Neural cell (in vitro differentiated cells): ENCODE measurements around the gene ERBB2. TPM values are rescaled to one million over a fixed set of nuclear protein-coding genes. Genes with fewer than 3 reads are reported as not detected.

ENCODE experiments used
- H2AFZ ChIP-seq: fragments of 200-600, 300-800 bp; sonication (generic), shearing (Covaris generic); 2 replicates; pipeline ENCODE4 v1.6.0; 2014; ENCODE audit warnings: low read depth, mild to moderate bottlenecking, antibody characterized with exemption, low read length, moderate library complexity
- H3F3A ChIP-seq: fragments of 200-600 bp; shearing (Covaris generic); 2 replicates; pipeline ENCODE4 v1.6.1; 2016; ENCODE audit warnings: mild to moderate bottlenecking, moderate library complexity, mixed read lengths, antibody characterized with exemption, low read length; ENCODE audit not compliant: insufficient read depth, poor library complexity, severe bottlenecking
- H3K27ac ChIP-seq: fragments of 200-600, 300-800 bp; sonication (generic), shearing (Covaris generic); 2 replicates; pipeline ENCODE4 v1.5.1; 2014; ENCODE audit warnings: mild to moderate bottlenecking, low read length, moderate library complexity
- H3K27me3 ChIP-seq: fragments of 300-800, 200-600 bp; sonication (generic), shearing (Covaris generic); 2 replicates; pipeline ENCODE4 v1.6.0; 2014; ENCODE audit warnings: mild to moderate bottlenecking, low read depth, low read length, moderate library complexity; ENCODE audit not compliant: insufficient read depth
- H3K36me3 ChIP-seq: fragments of 300-800, 200-600 bp; sonication (generic), shearing (Covaris generic); 2 replicates; pipeline ENCODE4 v1.5.1; 2014; ENCODE audit warnings: mild to moderate bottlenecking, antibody characterized with exemption, low read length, moderate library complexity; ENCODE audit not compliant: insufficient read depth
- H3K4me2 ChIP-seq: fragments of 300-800, 200-600 bp; sonication (generic), shearing (Covaris generic); 2 replicates; pipeline ENCODE4 v1.6.0; 2014; ENCODE audit warnings: mild to moderate bottlenecking, low read length
- H3K4me3 ChIP-seq: fragments of 300-800, 200-600 bp; sonication (generic), shearing (Covaris generic); 2 replicates; pipeline ENCODE4 v1.5.1; 2014; ENCODE audit warnings: mild to moderate bottlenecking, low read length, moderate library complexity
- H3K79me2 ChIP-seq: fragments of 200-600 bp; shearing (Covaris generic); replicated peaks from 2 replicates; pipeline ENCODE4 v1.6.0; 2014; ENCODE audit warnings: mild to moderate bottlenecking, low read length, moderate library complexity; ENCODE audit not compliant: insufficient read depth
- H3K9ac ChIP-seq: fragments of 300-800, 200-600 bp; sonication (generic), shearing (Covaris generic); 2 replicates; pipeline ENCODE4 v1.6.1; 2016; ENCODE audit warnings: mild to moderate bottlenecking, low read length, mixed read lengths
- H3K9me2 ChIP-seq: fragments of 200-600 bp; shearing (Covaris generic); 2 replicates; pipeline ENCODE4 v1.6.1; 2016; ENCODE audit warnings: mild to moderate bottlenecking, low read length, mixed read lengths; ENCODE audit not compliant: insufficient read depth
- H3K9me3 ChIP-seq: fragments of 200-600, 300-800 bp; sonication (generic), shearing (Covaris generic); 2 replicates; pipeline ENCODE4 v1.6.1; 2016; ENCODE audit warnings: mild to moderate bottlenecking, mixed run types, low read length, moderate library complexity, mixed read lengths
- H4K20me1 ChIP-seq: fragments of 200-600 bp; shearing (Covaris generic); 2 replicates; pipeline ENCODE4 v1.6.1; 2016; ENCODE audit warnings: mild to moderate bottlenecking, mixed run types; ENCODE audit not compliant: insufficient read depth
- EP300 ChIP-seq: fragments of 450-650 bp; conservative IDR thresholded peaks from 2 replicates; pipeline ENCODE4 v1.6.1; 2014; ENCODE audit warnings: antibody characterized with exemption, mild to moderate bottlenecking, moderate library complexity; ENCODE audit not compliant: poor library complexity, severe bottlenecking
- EZH2 ChIP-seq: fragments of 200-600, 300-800 bp; shearing (Covaris generic), sonication (generic); IDR thresholded peaks from 2 replicates; pipeline ENCODE4 v1.6.1; 2014; ENCODE audit warnings: antibody characterized with exemption, low read length, borderline replicate concordance, mild to moderate bottlenecking; ENCODE audit not compliant: insufficient read depth, poor library complexity, severe bottlenecking
- MXI1 ChIP-seq: fragments of 450-650 bp; conservative IDR thresholded peaks from 2 replicates; pipeline ENCODE4 v1.6.1; 2014; ENCODE audit warnings: antibody characterized with exemption, mild to moderate bottlenecking; ENCODE audit not compliant: poor library complexity, severe bottlenecking
- POLR2AphosphoS5 ChIP-seq: IDR thresholded peaks from 2 replicates; pipeline ENCODE4 v1.6.1; 2012
- RAD21 ChIP-seq: fragments of 450-650 bp; conservative IDR thresholded peaks from 2 replicates; pipeline ENCODE4 v1.6.1; 2014; ENCODE audit warnings: antibody characterized with exemption, mild to moderate bottlenecking, moderate library complexity
- SMC3 ChIP-seq: fragments of 450-650 bp; conservative IDR thresholded peaks from 2 replicates; pipeline ENCODE4 v1.6.1; 2014; ENCODE audit warnings: antibody characterized with exemption, mild to moderate bottlenecking, moderate library complexity; ENCODE audit not compliant: poor library complexity
- TAF1 ChIP-seq: IDR thresholded peaks from 2 replicates; pipeline ENCODE4 v1.6.1; 2012; ENCODE audit warnings: low read depth
- polyA plus RNA-seq: library from polyadenylated mRNA; depleted of rRNA; stranded (reverse); fragments of >200 nt; gene quantifications from 2 replicates; pipeline ENCODE4 v1.2.3, GENCODE V29; 2014
- TF ChIP-seq, protein P1 (sequence below): fragments of 450-650 bp; IDR thresholded peaks from 2 replicates; pipeline ENCODE4 v1.5.1; 2014; ENCODE audit warnings: antibody characterized with exemption, mild to moderate bottlenecking, moderate library complexity; ENCODE audit not compliant: poor library complexity, severe bottlenecking
- TF ChIP-seq, protein P2 (sequence below): IDR thresholded peaks from 2 replicates; pipeline ENCODE4 v1.6.1; 2012; ENCODE audit warnings: borderline replicate concordance

Gene ERBB2
- polyA plus RNA-seq, 1 donor from 2014 or later = 16.0 TPM

DNA sequence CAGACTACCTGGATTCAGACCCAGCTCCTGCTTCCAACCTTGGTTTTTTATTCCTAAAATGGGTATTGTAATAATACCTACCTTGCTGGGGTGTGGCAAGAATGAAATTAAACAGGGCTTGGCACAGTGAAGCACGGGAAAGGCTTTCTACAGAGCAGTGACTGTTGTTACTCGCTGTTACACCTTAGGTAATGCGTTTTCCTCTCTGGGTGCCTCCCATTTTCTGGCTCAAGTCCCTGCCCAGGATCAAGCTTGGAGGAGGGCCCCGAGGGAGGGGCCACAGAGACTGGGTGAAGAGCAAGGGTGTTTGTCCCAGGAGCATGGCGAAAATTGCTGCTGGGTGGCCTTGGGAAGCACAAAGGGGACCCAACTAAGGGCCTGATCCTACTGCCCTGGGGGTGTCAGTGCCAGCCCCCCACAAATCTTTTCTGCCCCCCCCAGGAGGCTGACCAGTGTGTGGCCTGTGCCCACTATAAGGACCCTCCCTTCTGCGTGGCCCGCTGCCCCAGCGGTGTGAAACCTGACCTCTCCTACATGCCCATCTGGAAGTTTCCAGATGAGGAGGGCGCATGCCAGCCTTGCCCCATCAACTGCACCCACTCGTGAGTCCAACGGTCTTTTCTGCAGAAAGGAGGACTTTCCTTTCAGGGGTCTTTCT is 17.1 kb downstream of the ERBB2 start:
- no peaks in the 10 kb centered on the region for H3K36me3 ChIP-seq
- H3K27me3 ChIP-seq = no peaks in the 10 kb centered on the region
- no peak overlapping the region for H3K4me3 ChIP-seq
- no peaks in the 10 kb centered on the region for H4K20me1 ChIP-seq
- TF ChIP-seq RAD21 (no peak), SMC3 (no peak)
- H2AFZ ChIP-seq = no peak overlapping the region
- no peaks in the 10 kb centered on the region for H3F3A ChIP-seq
- no peaks in the 10 kb centered on the region for H3K9me2 ChIP-seq
- H3K79me2 ChIP-seq = no peaks in the 10 kb centered on the region
- H3K4me2 ChIP-seq = no peak overlapping the region
- no peak overlapping the region for H3K27ac ChIP-seq
- no peak overlapping the region for H3K9ac ChIP-seq
- no peaks in the 10 kb centered on the region for H3K9me3 ChIP-seq

DNA sequence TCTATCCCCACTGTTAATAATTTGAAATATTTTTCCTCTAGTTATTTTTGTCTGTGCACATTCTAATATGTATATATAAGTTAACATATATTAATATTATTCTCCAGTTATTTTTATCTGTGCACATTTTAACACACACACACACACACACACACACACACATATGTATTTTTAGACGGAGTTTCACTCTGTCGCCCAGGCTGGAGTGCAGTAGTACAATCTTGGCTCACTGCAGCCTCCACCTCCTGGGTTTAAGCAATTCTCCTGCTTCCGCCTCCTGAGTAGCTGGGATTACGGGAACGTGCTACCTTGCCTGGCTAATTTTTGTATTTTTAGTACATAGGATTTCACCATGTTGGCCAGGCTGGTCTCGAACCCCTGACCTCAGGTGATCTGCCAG is 17.8 kb downstream of the ERBB2 start:
- Histone ChIP-seq H3K79me2 (no peaks in the 10 kb centered on the region), H3K9me3 (no peaks in the 10 kb centered on the region), H3K36me3 (no peaks in the 10 kb centered on the region), H3K27me3 (no peaks in the 10 kb centered on the region), H3K9me2 (no peaks in the 10 kb centered on the region), H4K20me1 (no peaks in the 10 kb centered on the region), H2AFZ (no peak overlapping the region), H3K9ac (no peak overlapping the region), H3K27ac (no peak overlapping the region), H3K4me3 (no peak overlapping the region), H3K4me2 (no peak overlapping the region), H3F3A (no peaks in the 10 kb centered on the region)
- TF ChIP-seq TAF1 = no peak
- no peak for TF ChIP-seq RAD21
- no peak for TF ChIP-seq SMC3
- TF ChIP-seq POLR2AphosphoS5 = no peak
- no peak for TF ChIP-seq MXI1
- TF ChIP-seq, protein P1, sequence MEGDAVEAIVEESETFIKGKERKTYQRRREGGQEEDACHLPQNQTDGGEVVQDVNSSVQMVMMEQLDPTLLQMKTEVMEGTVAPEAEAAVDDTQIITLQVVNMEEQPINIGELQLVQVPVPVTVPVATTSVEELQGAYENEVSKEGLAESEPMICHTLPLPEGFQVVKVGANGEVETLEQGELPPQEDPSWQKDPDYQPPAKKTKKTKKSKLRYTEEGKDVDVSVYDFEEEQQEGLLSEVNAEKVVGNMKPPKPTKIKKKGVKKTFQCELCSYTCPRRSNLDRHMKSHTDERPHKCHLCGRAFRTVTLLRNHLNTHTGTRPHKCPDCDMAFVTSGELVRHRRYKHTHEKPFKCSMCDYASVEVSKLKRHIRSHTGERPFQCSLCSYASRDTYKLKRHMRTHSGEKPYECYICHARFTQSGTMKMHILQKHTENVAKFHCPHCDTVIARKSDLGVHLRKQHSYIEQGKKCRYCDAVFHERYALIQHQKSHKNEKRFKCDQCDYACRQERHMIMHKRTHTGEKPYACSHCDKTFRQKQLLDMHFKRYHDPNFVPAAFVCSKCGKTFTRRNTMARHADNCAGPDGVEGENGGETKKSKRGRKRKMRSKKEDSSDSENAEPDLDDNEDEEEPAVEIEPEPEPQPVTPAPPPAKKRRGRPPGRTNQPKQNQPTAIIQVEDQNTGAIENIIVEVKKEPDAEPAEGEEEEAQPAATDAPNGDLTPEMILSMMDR = no peak
- TF ChIP-seq EP300 = no peak
- no peak for TF ChIP-seq EZH2

DNA sequence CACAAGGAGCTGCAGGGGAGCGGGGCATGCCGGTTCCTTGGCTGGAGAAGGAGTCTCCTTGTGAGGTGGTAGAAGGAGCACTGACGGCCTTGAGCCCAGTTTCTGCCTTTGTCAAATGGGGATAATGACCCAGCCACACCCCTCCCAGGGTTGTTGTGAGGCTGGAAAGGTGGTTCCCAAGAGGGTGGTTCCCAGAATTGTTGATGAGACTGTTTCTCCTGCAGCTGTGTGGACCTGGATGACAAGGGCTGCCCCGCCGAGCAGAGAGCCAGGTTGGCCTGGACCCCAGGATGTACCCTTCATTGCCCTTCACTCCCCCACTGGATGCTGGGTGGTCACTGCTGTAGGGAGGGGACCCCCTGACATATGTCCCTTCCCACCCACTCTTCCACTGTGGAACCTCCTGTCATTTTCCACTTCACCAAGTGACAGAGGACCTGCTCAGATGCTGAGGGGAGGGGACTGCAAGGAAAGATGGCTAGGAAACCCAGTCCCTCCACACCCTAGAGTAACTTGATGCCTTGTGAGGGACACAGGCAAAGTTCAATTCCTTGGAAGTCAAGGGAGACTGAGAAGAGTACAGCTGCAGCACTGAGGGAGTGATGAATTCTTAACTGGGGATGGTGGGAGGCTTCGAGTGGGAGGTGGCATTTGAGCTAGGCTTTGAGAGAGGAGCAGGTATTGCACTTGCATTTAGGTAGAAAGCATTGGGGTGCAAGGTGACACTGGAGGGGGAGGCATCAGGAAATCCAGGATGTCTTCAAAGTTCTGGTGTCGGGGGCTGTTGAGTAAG is 19.9 kb downstream of the ERBB2 start:
- TF ChIP-seq MXI1 (no peak), RAD21 (no peak)
- TF ChIP-seq, protein P2, sequence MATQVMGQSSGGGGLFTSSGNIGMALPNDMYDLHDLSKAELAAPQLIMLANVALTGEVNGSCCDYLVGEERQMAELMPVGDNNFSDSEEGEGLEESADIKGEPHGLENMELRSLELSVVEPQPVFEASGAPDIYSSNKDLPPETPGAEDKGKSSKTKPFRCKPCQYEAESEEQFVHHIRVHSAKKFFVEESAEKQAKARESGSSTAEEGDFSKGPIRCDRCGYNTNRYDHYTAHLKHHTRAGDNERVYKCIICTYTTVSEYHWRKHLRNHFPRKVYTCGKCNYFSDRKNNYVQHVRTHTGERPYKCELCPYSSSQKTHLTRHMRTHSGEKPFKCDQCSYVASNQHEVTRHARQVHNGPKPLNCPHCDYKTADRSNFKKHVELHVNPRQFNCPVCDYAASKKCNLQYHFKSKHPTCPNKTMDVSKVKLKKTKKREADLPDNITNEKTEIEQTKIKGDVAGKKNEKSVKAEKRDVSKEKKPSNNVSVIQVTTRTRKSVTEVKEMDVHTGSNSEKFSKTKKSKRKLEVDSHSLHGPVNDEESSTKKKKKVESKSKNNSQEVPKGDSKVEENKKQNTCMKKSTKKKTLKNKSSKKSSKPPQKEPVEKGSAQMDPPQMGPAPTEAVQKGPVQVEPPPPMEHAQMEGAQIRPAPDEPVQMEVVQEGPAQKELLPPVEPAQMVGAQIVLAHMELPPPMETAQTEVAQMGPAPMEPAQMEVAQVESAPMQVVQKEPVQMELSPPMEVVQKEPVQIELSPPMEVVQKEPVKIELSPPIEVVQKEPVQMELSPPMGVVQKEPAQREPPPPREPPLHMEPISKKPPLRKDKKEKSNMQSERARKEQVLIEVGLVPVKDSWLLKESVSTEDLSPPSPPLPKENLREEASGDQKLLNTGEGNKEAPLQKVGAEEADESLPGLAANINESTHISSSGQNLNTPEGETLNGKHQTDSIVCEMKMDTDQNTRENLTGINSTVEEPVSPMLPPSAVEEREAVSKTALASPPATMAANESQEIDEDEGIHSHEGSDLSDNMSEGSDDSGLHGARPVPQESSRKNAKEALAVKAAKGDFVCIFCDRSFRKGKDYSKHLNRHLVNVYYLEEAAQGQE = no peak

More for the DNA sequence above, 19.9 kb downstream of the ERBB2 start:
- no peaks in the 10 kb centered on the region for H3K27me3 ChIP-seq
- no peaks in the 10 kb centered on the region for H4K20me1 ChIP-seq
- H3K4me3 ChIP-seq = no peak overlapping the region
- no peaks in the 10 kb centered on the region for H3F3A ChIP-seq
- H3K79me2 ChIP-seq = no peaks in the 10 kb centered on the region
- H3K27ac ChIP-seq = no peak overlapping the region
- no peak overlapping the region for H2AFZ ChIP-seq
- H3K9me2 ChIP-seq = no peaks in the 10 kb centered on the region
- H3K9ac ChIP-seq = no peak overlapping the region
- H3K4me2 ChIP-seq = no peak overlapping the region
- H3K36me3 ChIP-seq = no peaks in the 10 kb centered on the region
- H3K9me3 ChIP-seq = no peaks in the 10 kb centered on the region
